KOPT-K1 (cell line): ENCODE results near the gene MCC.

ENCODE experiments used
- H3K27ac ChIP-seq: fragments of 200-600 bp; sonication (generic); 2 replicates; pipeline ENCODE4 v1.5.1; 2016; ENCODE audit warnings: antibody characterized with exemption, mild to moderate bottlenecking, low read depth, low read length; ENCODE audit not compliant: poor library complexity, severe bottlenecking
- H3K36me3 ChIP-seq: fragments of 200-600 bp; sonication (generic); 2 replicates; pipeline ENCODE4 v1.5.1; 2017; ENCODE audit warnings: antibody characterized with exemption, mild to moderate bottlenecking, low read length, moderate library complexity; ENCODE audit not compliant: insufficient read depth
- H3K9me3 ChIP-seq: fragments of 200-600 bp; sonication (generic); 2 replicates; pipeline ENCODE4 v1.5.1; 2017; ENCODE audit warnings: antibody characterized with exemption, low read length, mild to moderate bottlenecking; ENCODE audit not compliant: insufficient read depth, poor library complexity, severe bottlenecking

MCC gene

DNA sequence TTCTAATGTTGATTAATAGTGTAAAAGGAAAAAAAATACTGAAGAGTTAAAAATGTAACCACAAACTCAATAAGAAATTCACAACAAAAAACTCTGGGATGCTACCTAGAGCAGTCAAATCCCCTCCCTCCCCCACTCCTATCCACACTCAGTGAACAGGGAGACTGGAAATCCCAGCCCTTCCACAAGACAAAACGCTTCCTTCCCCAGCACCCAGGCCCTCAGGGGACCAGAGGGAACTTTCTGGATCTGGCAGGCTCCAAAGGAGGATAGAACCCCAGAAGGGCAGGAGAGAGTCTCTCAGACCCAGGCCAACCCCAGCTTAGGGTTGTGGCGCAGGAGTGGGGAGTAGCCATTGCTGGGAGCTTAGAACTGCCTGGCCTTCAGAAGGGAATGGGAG is 456.7 kb downstream of the MCC start:
- Histone ChIP-seq H3K36me3 (peaks cover 27% of the 10 kb centered on the region), H3K27ac (no peak overlapping the region)

DNA sequence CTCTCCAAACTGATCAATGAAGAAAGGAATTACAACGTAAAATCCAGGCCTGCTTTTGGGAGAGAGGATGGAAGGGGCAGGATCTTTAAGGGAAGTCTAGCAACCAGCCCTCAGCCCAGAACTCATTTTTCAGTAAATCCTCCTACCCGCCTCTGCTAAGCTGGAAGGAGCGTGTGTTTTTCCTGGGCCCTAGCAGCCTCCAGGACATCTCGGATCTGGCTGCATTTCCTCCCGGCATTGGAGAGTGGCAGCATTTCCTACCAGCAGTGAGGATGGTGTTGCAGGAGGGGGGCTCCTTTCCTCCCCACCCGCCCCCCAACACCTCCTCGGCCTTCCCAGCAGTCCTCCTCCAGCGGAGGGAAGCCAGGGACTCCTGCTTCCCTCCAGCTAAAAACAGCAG is 457.1 kb downstream of the MCC start:
- H3K36me3 ChIP-seq, result peaks cover 32% of the 10 kb centered on the region
- H3K27ac ChIP-seq, result no peak overlapping the region
- H3K9me3 ChIP-seq, result no peaks in the 10 kb centered on the region

More for the DNA sequence above, 456.7 kb downstream of the MCC start:
- H3K9me3 ChIP-seq, result no peaks in the 10 kb centered on the region

DNA sequence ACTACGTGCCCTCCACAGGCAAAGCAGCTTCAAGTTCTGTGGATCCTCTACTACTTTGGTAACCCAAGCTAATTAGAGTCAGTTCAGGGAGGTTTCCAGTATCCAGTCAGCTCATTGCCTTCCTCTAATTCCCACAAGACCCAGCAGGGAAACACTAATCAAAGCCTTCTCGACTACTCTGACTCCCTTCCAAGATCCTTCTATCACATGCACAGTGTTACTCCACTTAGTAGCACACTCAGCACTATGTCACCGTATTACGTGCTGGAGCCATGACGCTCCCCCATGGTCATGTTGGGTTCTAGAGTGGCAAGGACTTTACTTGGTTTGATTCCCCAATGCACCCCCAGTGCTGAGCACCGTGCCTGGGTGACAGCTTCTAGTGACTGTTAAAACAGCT is 458.6 kb downstream of the MCC start:
- no peak overlapping the region for H3K27ac ChIP-seq
- H3K9me3 ChIP-seq, result no peaks in the 10 kb centered on the region
- H3K36me3 ChIP-seq, result peaks cover 34% of the 10 kb centered on the region

DNA sequence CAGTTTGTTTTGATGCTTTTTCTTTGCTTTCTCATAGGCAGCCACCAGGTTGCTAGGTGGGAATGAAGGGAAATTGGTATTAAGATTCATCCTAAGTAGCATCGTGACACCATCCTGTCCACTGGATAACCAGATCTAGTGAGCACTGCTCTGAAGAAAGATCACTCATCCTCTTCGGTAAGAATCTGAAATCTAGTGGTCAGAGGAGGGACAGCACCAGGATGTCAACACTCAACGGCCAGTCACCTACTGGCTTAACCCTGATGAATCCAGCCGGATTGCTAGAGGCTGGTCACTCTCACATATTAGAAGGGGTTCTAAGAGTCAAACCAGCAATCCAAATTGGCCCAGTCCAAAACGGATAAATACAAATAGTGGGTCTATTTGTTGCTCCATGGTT is 460.8 kb downstream of the MCC start:
- Histone ChIP-seq H3K27ac (no peak overlapping the region), H3K36me3 (peaks cover 42% of the 10 kb centered on the region), H3K9me3 (no peaks in the 10 kb centered on the region)

DNA sequence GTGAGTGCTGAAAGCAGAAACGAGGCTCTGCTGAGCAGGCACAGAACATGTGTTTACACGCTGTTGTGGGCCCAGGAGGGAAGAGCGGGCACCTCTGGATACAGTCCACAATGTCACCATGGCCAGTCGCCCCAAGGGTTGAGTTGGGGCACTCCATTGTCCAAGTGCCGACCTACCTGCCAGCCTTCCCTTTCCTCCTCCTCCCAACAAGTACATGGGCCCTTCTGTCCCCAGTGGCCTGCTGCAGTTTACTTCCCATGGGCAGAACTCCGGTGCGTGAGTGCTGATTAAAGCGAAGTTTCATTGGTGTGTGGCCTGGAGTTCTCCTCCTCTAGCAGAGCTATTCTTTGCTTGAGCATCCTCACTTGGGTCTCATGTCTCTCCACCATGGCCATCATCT is 461.2 kb downstream of the MCC start:
- Histone ChIP-seq H3K9me3 (no peaks in the 10 kb centered on the region), H3K36me3 (peaks cover 42% of the 10 kb centered on the region), H3K27ac (no peak overlapping the region)

DNA sequence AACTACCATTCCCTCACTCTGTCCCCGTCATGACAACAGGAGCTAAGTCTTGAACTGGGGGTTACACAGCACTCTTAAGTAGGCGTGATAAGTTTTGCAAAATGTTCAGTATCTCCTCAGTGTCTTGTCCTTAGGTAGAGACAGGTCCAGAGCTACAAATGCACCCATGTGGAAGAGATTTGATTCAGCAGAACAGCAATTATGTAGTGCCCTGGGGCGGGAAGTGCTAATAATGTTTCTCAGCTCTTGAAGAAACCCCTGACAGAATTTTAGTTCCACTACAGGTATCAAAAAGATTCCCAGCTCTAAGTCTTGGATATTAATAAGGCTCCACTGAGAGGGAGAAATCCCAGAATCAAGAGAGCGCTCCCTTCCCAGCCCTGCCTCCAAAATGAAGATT is 462.0 kb downstream of the MCC start:
- no peaks in the 10 kb centered on the region for H3K9me3 ChIP-seq
- H3K36me3 ChIP-seq, result peaks cover 45% of the 10 kb centered on the region
- no peak overlapping the region for H3K27ac ChIP-seq

DNA sequence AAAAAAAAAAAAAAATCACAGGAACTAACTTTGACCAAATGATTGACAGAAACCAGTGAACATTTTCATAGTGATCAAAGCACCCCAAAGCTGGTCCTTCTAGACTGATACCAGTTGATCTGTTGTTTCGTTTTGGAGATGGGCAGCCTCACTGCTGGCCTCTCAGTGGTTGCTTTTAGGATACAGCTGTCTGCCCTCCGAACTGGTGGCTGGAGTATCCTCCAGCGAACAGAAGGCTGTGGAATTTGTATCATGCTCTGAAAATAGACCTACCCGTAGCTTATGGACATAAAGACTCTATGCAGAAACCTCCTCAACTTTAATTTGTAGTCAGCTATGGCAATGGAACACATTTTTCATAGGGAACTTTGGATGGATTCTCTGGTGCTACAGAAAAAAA is 462.7 kb downstream of the MCC start:
- peaks cover 51% of the 10 kb centered on the region for H3K36me3 ChIP-seq

DNA sequence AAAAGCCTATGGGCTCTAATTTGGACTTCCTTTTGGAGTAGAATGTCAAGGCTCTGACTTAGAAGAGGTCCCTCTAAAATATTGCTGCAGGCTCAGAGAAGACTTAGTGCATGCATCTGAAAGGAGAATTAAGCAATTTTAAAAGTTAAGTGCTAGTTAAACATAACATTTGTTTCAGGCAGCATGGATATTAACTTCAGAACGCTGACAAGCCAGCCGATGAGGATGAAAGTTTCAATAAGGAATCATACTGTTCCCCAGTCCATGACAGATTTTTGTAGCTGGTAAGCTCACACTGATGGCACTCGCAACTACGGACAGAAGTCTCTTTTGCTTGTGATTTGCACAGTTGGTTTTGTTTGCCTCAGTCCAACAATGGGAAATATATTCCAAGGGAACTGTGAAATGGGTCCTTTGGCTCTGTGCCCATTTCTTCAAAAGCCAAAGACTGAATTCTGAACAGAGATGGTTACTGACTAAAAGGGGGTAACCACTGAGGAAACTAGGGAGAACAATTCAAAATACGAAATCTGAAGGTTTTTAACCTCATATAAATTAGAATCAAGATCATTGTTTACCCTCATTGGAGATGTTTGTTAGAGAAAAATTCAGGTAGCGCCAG is 464.1 kb downstream of the MCC start:
- no peaks in the 10 kb centered on the region for H3K9me3 ChIP-seq
- H3K27ac ChIP-seq, result peak overlapping the region; percentile 82
- H3K36me3 ChIP-seq, result peaks cover 53% of the 10 kb centered on the region

More for the DNA sequence above, 462.7 kb downstream of the MCC start:
- no peaks in the 10 kb centered on the region for H3K9me3 ChIP-seq
- no peak overlapping the region for H3K27ac ChIP-seq

DNA sequence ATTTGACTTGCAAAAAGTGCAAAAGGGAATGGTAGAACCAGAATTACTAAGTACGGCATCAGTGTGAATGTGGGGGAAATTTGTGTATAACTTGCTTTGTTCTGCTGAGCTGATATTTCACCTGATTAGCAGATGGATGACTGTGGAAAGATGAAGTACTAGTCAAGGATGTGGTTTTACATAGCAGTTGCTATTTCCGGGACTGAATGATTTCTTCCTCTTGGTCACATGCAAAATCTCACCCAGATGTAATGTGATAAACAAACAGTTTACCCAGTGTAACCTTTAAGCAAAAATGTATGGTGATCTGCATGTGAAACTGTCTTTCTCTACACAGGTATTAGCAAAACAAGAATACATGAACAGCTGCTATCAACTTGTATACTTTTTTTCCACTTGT is 465.6 kb downstream of the MCC start:
- H3K9me3 ChIP-seq, result no peaks in the 10 kb centered on the region
- peaks cover 43% of the 10 kb centered on the region for H3K36me3 ChIP-seq
- peak overlapping the region; percentile 82 for H3K27ac ChIP-seq

DNA sequence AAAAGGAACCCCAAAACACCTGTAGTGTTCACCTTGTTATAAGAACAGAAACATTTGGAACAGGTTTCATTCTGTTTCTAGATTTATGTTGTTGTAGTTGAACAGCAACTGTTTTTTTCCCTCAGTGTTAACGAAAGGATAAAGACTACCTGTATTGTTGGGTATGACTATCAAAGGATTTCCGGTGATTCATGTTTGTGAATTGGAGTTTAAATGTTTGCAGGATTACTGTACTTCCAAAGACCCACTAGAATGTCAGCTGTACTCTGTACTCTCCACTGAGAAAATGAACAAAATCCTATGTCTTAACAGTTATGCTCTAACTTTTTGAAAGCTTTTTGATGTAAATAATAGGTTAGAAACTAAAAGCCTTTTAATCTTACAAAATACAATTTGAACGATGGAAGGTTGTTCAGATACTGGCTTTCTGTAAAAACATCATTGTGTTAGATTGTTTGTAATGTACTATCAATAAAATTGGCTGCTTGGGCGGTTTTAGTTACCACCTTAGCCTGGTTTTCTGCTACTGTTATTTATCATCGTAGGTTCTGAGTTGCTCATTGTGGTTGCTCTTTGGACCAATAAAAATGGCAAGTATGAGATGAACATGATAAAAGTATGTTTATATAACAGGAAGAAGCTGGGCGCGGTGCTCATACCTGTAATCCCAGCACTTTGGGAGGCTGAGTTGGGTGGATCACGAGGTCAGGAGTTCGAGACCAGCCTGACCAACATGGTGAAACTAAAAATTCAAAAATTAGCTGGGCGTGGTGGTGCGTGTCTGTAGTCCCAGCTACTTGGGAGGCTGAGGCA is 467.6 kb downstream of the MCC start:
- Histone ChIP-seq H3K27ac (peak overlapping the region; percentile 82), H3K9me3 (no peaks in the 10 kb centered on the region), H3K36me3 (peaks cover 40% of the 10 kb centered on the region)

DNA sequence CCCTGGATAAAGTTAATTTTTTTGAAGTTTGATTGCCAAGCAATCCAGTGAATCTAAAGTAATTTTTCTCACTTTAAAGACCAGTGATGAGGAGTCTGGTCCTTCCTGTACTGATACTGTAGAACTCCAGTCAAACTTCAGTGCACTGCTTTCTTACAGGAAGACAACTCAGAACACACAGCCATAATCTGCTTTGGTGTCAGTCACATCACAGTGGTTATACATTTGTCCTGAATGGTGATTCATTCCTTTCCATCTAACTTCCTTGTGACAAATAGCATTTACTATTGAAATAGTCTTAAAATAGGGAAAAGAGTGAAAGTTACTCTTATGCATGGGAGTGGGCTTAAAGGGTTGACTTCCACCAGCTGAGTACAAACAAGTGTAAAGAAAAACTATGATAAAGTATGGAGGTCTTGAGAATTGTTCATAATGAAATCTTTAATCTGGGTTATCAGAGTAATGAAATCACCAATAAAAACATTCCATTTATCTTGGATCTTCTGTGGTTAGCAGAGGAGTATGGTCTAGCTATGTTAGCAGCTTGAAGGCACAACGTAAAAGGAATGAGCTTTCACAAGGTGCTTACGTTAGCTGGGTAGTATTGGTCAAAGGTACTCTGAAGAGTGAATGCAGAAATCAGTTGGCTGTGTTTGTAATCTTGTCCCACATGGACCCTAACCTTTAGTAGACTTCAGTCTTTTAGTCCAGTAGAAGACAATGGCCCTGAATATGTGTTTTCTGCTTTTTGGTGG is 470.2 kb downstream of the MCC start:
- H3K36me3 ChIP-seq, result peaks cover 57% of the 10 kb centered on the region
- H3K9me3 ChIP-seq, result no peaks in the 10 kb centered on the region
- H3K27ac ChIP-seq, result peak overlapping the region; percentile 39

DNA sequence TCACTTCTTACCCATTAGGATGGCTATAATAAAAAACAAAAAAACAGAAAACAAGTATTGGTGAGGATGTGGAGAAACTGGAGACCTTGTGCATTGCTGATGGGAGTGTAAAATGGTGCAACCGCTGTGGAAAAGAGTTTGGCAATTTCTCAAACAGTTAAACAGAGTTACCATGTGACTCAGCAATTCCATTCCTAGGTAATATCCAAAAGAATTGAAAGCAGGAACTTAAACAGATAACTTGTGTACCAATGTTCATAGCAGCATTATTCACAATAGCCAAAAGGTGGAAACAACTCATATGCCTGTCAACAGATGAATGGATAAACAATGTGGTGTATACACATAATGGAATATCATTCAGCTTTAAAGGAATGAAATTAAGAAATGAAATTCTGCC is 482.8 kb downstream of the MCC start:
- Histone ChIP-seq H3K27ac (no peak overlapping the region), H3K36me3 (peaks cover 93% of the 10 kb centered on the region), H3K9me3 (no peaks in the 10 kb centered on the region)

DNA sequence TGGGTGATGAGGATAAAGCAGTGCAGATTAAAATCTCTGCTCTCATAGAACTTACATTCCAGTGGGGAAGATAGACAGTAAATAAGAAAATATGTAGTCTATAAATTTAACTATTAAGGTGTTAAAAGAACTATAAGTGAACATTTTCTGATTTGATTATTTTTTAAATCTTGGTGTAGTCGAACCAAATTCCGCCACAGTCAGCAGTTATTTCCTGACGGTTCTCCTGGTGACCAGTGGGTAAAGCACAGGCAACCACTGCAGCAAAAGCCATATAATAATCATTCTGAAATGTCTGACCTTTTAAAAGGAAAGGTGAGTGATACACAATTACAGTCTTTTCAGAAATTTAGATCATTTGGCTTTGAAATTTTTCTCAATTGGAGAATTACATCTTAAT is 484.5 kb downstream of the MCC start:
- no peak overlapping the region for H3K27ac ChIP-seq
- H3K9me3 ChIP-seq, result no peaks in the 10 kb centered on the region
- H3K36me3 ChIP-seq, result peaks cover 92% of the 10 kb centered on the region

DNA sequence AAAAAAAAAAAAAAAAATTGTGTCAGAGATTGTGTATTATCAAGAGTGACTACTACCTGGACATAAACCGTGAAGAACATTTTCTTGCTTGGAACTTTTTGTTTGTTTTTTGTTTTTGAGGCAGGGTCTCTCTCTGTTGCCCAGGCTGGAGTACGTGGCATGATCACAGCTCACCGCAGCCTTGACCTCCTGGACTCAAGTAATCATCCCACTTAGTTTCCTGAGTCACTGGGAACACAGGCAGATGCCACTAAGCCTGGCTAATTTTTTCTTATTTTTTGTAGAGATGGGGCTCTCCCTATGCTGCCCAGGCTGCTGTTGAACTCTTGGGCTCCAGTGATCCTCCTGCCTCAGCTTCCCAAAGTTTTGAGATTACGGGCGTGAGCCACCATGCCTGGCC is 485.8 kb downstream of the MCC start:
- Histone ChIP-seq H3K9me3 (no peaks in the 10 kb centered on the region), H3K36me3 (peaks cover 92% of the 10 kb centered on the region), H3K27ac (no peak overlapping the region)

DNA sequence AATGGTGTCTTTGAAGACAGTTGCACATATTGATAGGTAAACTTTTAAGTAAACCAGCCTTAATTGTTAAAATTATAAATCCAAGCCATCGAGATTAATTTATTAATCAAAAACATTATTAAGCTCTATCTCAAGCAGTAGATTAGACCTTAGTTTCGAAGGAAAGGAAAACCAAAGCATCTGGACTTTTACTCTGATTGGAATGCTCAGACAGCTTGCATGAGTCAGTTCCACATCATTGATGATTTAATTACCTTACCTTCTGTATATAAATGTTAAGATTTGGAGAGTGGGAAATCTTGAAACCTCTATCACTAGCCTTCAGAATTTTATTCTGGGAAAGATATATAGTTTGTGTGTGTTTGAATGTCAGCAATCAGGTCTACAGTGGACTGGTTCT is 487.8 kb downstream of the MCC start:
- H3K27ac ChIP-seq, result no peak overlapping the region
- peaks cover 99% of the 10 kb centered on the region for H3K36me3 ChIP-seq
- no peaks in the 10 kb centered on the region for H3K9me3 ChIP-seq
